Activated T-cell treated with anti-CD3 and anti-CD28 coated beads for 1 hour (primary cell): Measurements from ENCODE around the gene SDS.

Experiments
- DNase-seq: peaks from one replicate; pipeline ENCODE4 v3.0.0-alpha.2; 2020; ENCODE audit warnings: low read depth

The SDS gene

GRCh38 chr12:113399490-113399889, 4.2 kb downstream of the SDS start:
- no peak for DNase-seq

- no peak for DNase-seq
Measured at GRCh38 chr12:113398346-113399290, 5.1 kb downstream of the SDS start.

GRCh38 chr12:113397497-113398197, 6.0 kb downstream of the SDS start:
- no peak for DNase-seq

GRCh38 chr12:113396828-113397496, 6.7 kb downstream of the SDS start:
- DNase-seq, result no peak

GRCh38 chr12:113396200-113396599, 7.5 kb downstream of the SDS start:
- DNase-seq, result no peak

- DNase-seq, result no peak
Measured at GRCh38 chr12:113395119-113395518, 8.6 kb downstream of the SDS start.

- DNase-seq, result no peak
Measured at GRCh38 chr12:113393749-113394148, 9.9 kb downstream of the SDS start.

GRCh38 chr12:113392988-113393579, 10.6 kb downstream of the SDS start:
- no peak for DNase-seq

- no peak for DNase-seq
Measured at GRCh38 chr12:113392520-113392919, 11.2 kb downstream of the SDS start.

- no peak for DNase-seq
Measured at GRCh38 chr12:113391650-113392337, 11.9 kb downstream of the SDS start.

GRCh38 chr12:113391145-113391544, 12.5 kb downstream of the SDS start:
- DNase-seq, result no peak

GRCh38 chr12:113390064-113391043, 13.3 kb downstream of the SDS start:
- DNase-seq, result no peak

GRCh38 chr12:113388351-113388750, 15.3 kb downstream of the SDS start:
- DNase-seq, result no peak

- DNase-seq, result no peak
Measured at GRCh38 chr12:113387631-113388030, 16.1 kb downstream of the SDS start.

- DNase-seq, result no peak
Measured at GRCh38 chr12:113386866-113387566, 16.7 kb downstream of the SDS start.

GRCh38 chr12:113385282-113385882, 18.3 kb downstream of the SDS start:
- DNase-seq, result no peak

- no peak for DNase-seq
Measured at GRCh38 chr12:113384778-113385177, 18.9 kb downstream of the SDS start.

GRCh38 chr12:113382206-113382605, 21.5 kb downstream of the SDS start:
- DNase-seq, result no peak

- no peak for DNase-seq
Measured at GRCh38 chr12:113381220-113381619, 22.5 kb downstream of the SDS start.
